Prostate gland (tissue), 2 donors: ENCODE measurements around the gene GLRX. TPM values are rescaled to one million over a fixed set of nuclear protein-coding genes. Genes with fewer than 3 reads are reported as not detected.
A peak's percentile ranks its signal among the peaks of the same experiment; 100 is the strongest.
"Not testable (repeated sequence)": the region's sequence is repeated elsewhere in the genome, so short reads cannot be mapped to it uniquely, and the experiment has no call there.

ENCODE experiments used
- DNase-seq: peaks from one replicate; pipeline ENCODE4 v3.0.0-alpha.2; 2019; ENCODE audit warnings: low spot score
- H3K27ac ChIP-seq, 2 donors: fragments of 200-600 bp; sonication (generic); 2 replicates each; pipeline ENCODE4 v1.5.1; 2017 to 2019
- H3K27me3 ChIP-seq: fragments of 200-600 bp; sonication (generic); replicated peaks from 2 replicates; pipeline ENCODE4 v1.5.1; 2019; ENCODE audit not compliant: insufficient read depth
- H3K36me3 ChIP-seq, 2 donors: fragments of 200-600 bp; sonication (generic); 1 replicate in 1 of 2; 2 replicates in 1 of 2; pipeline versions ENCODE4 v1.5.1 to v1.8.1; 2017 to 2019
- H3K4me1 ChIP-seq: fragments of 200-600 bp; sonication (generic); replicated peaks from 2 replicates; pipeline ENCODE4 v1.5.1; 2019
- H3K4me3 ChIP-seq, 2 donors: fragments of 200-600 bp; sonication (generic); 2 replicates each; pipeline ENCODE4 v1.5.1; 2017 to 2019
- H3K9me3 ChIP-seq: fragments of 200-600 bp; sonication (generic); 2 replicates; pipeline ENCODE4 v1.5.1; 2017
- POLR2A ChIP-seq: fragments of 450-650 bp; IDR thresholded peaks from one replicate; pipeline ENCODE4 v1.6.1; 2016; ENCODE audit warnings: antibody characterized with exemption, mild to moderate bottlenecking
- POLR2AphosphoS5 ChIP-seq: sonication (generic); formaldehyde crosslinking; IDR thresholded peaks from one replicate; pipeline ENCODE4 v1.6.1; 2017; ENCODE audit warnings: antibody characterized with exemption
- WGBS: methylation state at CpG from one replicate; pipeline ENCODE4 v1.1.5; 2018; 5-methylcytosine and 5-hydroxymethylcytosine counted together
- intact Hi-C: fragments of 100-400 bp; cut with DNase I; formaldehyde crosslinking; loops from one replicate; pipeline ENCODE4 v1.14.2; 2022
- total RNA-seq, 2 donors: library from RNA; depleted of rRNA; stranded (reverse); fragments of >200 nt; gene quantifications; one replicate each; pipeline ENCODE4 v1.1.0, GENCODE V29; 2016
- TF ChIP-seq, protein P1 (sequence below), 4 experiments: fragments of 200-600 bp in 2 of 4; fragments of 450-650 bp in 2 of 4; sonication (generic) in 2 of 4; IDR thresholded peaks; 1 replicate in 3 of 4; 2 replicates in 1 of 4; pipeline ENCODE4 v1.5.1; 2016 to 2019; ENCODE audit warnings: antibody characterized with exemption in 4 of 4, mild to moderate bottlenecking in 2 of 4, moderate library complexity in 2 of 4

The GLRX gene
- total RNA-seq, 2 donors from 2014 or later = 16.6 to 34.8 TPM

DNA sequence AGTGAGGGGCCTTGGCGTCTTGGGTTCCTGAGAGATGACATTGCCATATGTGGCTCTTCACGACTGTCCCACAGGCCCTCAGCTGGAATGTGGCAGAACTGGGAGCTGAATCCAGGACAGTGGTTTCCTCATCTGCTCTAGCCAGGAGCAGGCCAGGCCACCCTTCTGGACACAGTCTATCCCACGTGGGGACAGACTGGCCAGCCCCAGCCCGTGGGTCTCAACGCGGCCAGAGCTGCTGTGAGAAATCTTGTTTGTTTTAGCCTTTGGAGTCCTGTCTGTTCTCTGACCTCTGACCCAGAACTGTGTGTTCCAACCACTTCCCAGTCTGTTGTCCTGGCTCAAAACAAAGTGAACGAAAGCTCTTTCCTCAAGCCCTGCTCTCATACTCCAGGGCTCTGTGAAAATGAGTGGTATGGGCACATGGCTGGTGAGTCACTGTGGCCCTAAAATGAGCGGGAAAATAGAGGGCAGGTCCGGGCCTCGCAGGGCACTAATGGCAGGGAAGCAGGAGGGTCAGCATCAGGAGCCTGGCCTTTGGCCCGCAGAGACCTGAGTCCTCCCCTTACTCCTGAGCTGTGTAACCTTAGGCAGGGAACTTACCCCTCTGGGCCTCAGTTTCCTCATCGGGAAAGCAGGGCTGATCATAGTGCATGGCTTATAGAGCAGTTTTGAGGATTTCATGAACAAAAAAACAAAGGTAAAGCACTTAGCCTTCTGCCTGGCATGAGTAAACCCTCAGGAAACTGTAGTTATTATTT, 34.8 kb upstream of the GLRX start:
- peak overlapping the region; percentile 75 to 78 for H3K27ac ChIP-seq
- peaks cover 3% of the 10 kb centered on the region for H3K4me1 ChIP-seq
- no peaks in the 10 kb centered on the region for H3K9me3 ChIP-seq
- intact Hi-C loops = loop anchor here (5.0 kb wide), 2 partner anchors 215 to 745 kb away; no protein-coding TSS in a partner anchor
- no peaks in the 10 kb centered on the region for H3K27me3 ChIP-seq
- no peak overlapping the region for H3K4me3 ChIP-seq
- no peaks in the 10 kb centered on the region for H3K36me3 ChIP-seq
- no peak for DNase-seq
- TF ChIP-seq, protein P1, sequence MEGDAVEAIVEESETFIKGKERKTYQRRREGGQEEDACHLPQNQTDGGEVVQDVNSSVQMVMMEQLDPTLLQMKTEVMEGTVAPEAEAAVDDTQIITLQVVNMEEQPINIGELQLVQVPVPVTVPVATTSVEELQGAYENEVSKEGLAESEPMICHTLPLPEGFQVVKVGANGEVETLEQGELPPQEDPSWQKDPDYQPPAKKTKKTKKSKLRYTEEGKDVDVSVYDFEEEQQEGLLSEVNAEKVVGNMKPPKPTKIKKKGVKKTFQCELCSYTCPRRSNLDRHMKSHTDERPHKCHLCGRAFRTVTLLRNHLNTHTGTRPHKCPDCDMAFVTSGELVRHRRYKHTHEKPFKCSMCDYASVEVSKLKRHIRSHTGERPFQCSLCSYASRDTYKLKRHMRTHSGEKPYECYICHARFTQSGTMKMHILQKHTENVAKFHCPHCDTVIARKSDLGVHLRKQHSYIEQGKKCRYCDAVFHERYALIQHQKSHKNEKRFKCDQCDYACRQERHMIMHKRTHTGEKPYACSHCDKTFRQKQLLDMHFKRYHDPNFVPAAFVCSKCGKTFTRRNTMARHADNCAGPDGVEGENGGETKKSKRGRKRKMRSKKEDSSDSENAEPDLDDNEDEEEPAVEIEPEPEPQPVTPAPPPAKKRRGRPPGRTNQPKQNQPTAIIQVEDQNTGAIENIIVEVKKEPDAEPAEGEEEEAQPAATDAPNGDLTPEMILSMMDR (IDR thresholded peaks at IDR 0.05) = no peak
- TF ChIP-seq POLR2AphosphoS5 (peak; percentile 78), POLR2A (no peak)
- WGBS = 53% methylated on average over 12 of the region's 12 CpGs

DNA sequence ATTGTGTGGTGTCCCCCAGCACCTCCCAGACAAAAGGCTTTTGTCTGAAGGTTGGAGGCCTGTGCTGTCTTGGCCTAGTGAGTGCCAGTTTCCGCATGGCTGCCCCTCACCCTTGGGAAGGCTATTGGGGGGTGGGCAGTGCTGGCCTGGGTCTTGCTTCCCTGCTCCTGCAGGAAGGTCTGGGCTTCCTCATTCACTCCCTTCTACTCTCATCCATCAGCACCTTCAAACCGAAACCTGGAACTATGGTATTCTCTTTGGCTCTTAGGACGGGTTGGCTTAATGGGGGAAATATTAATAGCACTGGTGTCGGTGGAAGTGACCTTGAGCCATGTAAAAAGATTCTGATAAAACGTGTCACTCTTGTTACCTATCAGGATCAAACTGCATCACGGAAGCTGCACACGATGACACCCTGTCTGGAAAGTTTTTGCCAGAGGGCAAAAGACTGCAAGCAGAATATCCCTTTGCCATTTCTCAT, 34.0 kb upstream of the GLRX start:
- intact Hi-C loops = loop anchor here (5.0 kb wide), 2 partner anchors 214 to 746 kb away; no protein-coding TSS in a partner anchor
- 86% methylated on average over 7 of the region's 7 CpGs for WGBS
- H3K27ac ChIP-seq = peak overlapping the region; percentile 75 to 78
- no peak for DNase-seq
- no peak for TF ChIP-seq POLR2AphosphoS5
- no peak for TF ChIP-seq POLR2A
- TF ChIP-seq, protein P1 (IDR thresholded peaks at IDR 0.05) = no peak
- H3K4me3 ChIP-seq = no peak overlapping the region
- H3K36me3 ChIP-seq = no peaks in the 10 kb centered on the region
- H3K27me3 ChIP-seq = no peaks in the 10 kb centered on the region
- H3K4me1 ChIP-seq = peaks cover 3% of the 10 kb centered on the region
- no peaks in the 10 kb centered on the region for H3K9me3 ChIP-seq

DNA sequence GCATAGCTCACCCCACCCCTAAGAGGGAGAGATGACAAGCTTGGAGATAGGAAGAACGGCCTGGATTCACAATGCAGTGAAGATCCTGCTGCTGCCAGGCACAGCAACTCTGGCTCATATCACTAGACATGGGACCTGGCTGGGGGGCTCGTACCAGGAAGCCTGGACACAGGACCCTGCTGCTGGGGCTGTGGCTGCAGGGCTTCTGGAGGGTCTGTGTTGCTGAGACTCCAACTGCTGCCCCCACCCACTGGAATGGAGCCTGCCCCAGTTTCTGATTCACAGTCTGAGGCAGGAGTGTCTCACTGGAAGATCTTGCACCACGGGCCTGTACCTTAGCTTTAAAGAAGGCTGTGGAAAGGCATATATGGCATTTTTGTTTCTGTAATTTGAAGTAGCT, 31.0 kb upstream of the GLRX start:
- Histone ChIP-seq H3K36me3 (no peaks in the 10 kb centered on the region), H3K27ac (no peak overlapping the region), H3K27me3 (no peaks in the 10 kb centered on the region), H3K4me1 (no peaks in the 10 kb centered on the region), H3K4me3 (no peak overlapping the region), H3K9me3 (no peaks in the 10 kb centered on the region)
- WGBS = 90% methylated on average over 3 of the region's 3 CpGs
- intact Hi-C loops = no loop called here
- no peak for DNase-seq
- TF ChIP-seq POLR2AphosphoS5 (no peak), POLR2A (no peak)
- TF ChIP-seq, protein P1 (IDR thresholded peaks at IDR 0.05) = no peak

DNA sequence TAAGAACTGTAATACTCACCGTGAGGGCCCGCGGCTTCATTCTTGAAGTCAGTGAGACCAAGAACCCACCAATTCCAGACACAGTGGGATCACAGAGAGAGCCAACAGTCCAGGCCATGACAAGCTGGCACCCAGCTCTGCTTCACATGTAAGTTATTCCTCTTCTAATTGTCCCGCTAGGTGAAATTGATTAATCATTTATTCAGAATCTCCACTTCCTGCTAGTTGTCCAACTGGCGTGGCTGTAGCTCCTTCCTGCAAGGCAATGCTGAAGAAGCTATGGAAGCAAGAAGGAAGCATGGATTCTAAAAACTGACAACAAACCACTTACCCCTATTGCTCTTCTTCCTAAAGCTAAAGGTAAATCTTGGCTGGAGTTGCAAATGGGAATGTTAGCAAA, 30.0 kb upstream of the GLRX start:
- WGBS = 94% methylated on average over 5 of the region's 5 CpGs

DNA sequence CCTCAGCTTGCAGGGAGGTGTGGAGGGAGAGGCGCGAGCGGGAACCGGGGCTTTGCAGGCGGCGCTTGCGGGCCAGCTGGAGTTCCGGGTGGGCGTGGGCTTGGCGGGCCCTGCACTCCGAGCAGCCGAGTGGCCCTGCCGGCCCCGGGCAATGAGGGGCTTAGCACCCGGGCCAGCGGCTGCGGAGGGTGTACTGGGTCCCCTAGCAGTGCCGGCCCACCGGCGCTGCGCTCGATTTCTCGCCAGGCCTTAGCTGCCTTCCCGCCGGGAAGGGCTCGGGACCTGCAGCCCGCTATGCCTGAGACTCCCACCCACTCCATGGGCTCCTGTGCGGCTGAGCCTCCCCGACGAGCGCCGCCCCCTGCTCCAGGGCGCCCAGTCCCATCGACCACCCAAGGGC, 28.6 kb upstream of the GLRX start:
- H3K27me3 ChIP-seq, intact Hi-C loops, H3K36me3 ChIP-seq, H3K9me3 ChIP-seq, H3K4me3 ChIP-seq, H3K4me1 ChIP-seq, H3K27ac ChIP-seq, DNase-seq: not testable (repeated sequence)
- WGBS = 98% methylated on average over 22 of the region's 34 CpGs

More for the DNA sequence above, 30.0 kb upstream of the GLRX start:
- Histone ChIP-seq H3K36me3 (no peaks in the 10 kb centered on the region), H3K4me3 (no peak overlapping the region), H3K27me3 (no peaks in the 10 kb centered on the region), H3K4me1 (no peaks in the 10 kb centered on the region), H3K9me3 (no peaks in the 10 kb centered on the region), H3K27ac (no peak overlapping the region)
- intact Hi-C loops = no loop called here
- no peak for DNase-seq
- TF ChIP-seq, protein P1 (IDR thresholded peaks at IDR 0.05) = no peak
- TF ChIP-seq POLR2A (no peak), POLR2AphosphoS5 (no peak)
